ENCODE data around the gene MYL4. TPM values are rescaled to one million over a fixed set of nuclear protein-coding genes. Genes with fewer than 3 reads are reported as not detected.
"Not testable (repeated sequence)": the region's sequence is repeated elsewhere in the genome, so short reads cannot be mapped to it uniquely, and the experiment has no call there.

Gene MYL4
- total RNA-seq, 1 experiment from 2014 or later = not detected

GRCh38 chr17:47221154-47221553 is 12.0 kb downstream of the MYL4 start:
- no peak for DNase-seq (ENCODE audit: low read depth)

DNA sequence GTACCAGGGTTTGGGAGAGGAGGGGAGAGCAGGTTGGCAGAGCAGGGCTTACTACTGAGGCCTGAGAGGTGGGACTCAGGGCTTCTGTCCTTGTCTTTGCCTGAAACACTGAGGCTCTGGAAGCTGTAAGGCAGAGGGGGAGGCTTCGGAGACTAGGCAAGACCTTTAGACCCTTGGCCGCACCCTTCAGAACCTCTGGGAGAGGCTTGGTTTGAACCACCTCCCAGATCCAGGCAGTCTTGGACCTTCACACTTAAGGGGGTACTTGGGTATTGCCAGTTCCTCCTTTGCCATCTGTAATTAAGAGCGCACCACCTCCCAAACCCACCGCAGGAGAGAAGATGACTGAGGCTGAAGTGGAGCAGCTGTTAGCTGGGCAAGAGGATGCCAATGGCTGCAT is 12.9 kb downstream of the MYL4 start:
- no peak for DNase-seq (ENCODE audit: low read depth)

GRCh38 chr17:47223007-47223406 is 13.9 kb downstream of the MYL4 start:
- DNase-seq (ENCODE audit: low read depth) = no peak

DNA sequence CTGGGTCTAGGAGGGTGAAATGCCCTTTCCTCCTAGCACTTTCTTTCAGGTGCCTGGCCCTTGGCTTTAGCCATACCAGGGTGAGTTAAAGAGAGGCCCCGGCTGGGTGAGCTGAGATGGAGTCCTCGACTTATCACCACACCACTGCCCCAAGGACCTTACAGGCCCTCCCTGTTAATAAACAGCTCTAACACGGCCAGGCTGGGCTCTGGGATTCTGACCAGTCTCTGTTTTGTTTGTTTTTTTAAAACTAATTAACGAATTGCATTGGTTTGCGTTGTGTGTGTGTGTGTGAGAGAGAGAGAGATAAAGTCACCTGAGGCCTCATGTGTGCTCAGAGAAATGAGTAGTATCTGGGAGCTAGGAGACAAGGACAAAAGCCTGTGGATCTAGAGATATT is 14.3 kb downstream of the MYL4 start:
- DNase-seq (ENCODE audit: low read depth) = no peak

GRCh38 chr17:47224077-47224476 is 14.9 kb downstream of the MYL4 start:
- DNase-seq (ENCODE audit: low read depth) = not testable (repeated sequence)

GRCh38 chr17:47224966-47225365 is 15.8 kb downstream of the MYL4 start:
- DNase-seq (ENCODE audit: low read depth) = no peak

DNA sequence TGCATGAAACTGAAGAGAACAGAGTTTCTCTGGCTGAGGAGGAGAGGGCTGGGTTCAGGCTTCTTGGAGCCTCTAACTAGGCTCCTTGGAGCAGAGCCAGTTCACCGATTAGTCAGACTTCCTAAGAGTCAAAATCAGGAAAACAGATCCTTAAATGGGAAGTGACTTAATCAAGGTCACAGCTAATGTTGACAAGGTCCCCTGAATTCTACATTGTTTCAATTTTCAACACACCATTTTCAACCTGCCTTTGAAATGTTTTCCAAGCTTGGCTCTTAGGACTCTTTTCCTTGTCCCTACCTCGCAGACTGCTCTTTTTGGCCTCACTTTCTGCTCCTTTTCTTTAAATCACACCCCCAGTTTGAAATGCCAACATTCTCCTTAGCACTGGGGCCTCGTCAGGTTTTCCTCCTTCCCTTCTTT is 16.3 kb downstream of the MYL4 start:
- DNase-seq (ENCODE audit: low read depth) = peak; percentile 91

GRCh38 chr17:47225911-47226688 is 17.0 kb downstream of the MYL4 start:
- DNase-seq (ENCODE audit: low read depth) = no peak

- no peak for DNase-seq (ENCODE audit: low read depth)
These were observed 18.7 kb downstream of the MYL4 start for GRCh38 chr17:47227862-47228261.

- peak; percentile 95 for DNase-seq (ENCODE audit: low read depth)
These were observed 20.6 kb downstream of the MYL4 start for GRCh38 chr17:47229535-47230443.

DNA sequence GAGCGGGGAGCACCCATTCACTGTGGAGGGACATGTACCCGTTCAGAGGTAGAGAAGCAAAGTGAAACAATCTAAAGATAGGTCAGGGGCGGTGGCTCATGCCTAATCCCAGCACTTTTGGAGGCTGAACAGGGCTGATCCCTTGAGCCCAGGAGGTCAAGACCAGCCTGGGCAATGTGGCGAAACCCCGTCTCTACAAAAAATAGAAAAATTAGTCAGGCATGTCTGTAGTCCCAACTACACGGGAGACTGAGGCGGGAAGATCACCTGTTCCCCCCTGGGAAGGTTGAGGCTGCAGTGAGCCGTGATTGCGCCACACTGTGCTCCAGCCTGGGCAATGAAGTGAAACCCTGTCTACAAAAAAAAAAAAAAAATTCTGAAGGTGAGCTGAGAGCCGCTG is 21.7 kb downstream of the MYL4 start:
- DNase-seq (ENCODE audit: low read depth) = no peak

DNA sequence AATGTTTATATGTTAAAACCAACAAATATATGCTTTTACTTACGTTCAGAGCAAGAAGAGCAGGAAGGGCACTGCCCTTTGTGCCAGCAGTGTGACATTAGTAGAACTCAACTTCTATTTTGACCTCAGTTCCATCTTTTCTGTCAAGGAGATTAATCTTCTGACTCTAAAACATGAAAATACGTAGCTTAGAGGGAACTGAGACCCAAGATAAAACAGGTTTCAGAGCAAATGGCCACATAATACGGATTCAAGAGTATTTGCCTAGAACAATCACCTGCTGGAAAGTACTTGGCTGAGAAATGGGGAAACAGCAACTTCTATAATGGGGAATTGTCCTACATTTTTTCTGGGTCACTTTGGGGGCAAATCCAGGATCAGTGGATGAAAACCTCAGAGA is 22.2 kb downstream of the MYL4 start:
- DNase-seq (ENCODE audit: low read depth) = no peak

DNA sequence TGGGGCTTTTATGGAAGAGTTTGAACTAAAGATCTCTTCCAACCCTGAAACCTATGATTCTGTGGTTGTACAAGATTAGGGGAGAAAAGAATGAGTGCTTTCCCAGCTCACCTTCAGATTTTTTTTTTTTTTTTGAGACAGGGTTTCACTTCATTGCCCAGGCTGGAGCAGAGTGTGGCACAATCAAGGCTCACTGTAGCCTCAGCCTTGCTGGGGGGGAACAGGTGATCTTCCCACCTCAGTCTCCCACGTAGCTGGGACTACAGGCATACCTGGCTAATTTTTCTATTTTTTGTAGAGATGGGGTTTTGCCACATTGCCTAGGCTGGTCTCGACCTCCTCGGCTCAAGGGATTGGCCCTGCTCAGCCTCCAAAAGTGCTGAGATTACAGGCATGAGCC is 22.7 kb downstream of the MYL4 start:
- DNase-seq (ENCODE audit: low read depth) = no peak

DNA sequence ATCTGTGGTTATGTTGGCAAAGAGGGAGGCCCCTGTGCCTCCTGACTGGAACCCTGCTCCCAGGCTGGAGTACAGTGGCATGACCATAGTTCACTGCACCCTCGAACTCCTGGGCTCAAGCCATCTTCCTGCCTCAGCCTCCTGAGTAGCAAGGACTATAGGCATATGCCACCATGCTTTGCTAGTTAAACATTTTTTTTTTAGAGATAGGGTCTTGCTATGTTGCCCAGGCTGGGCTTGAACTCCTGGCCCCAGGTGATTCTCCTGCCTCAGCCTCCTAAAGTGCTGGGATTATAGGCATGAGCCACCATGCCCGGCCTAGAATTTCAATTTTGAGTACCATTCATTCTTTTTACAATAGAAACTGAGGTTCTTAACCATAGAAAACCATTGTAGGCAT is 23.3 kb downstream of the MYL4 start:
- DNase-seq (ENCODE audit: low read depth) = no peak

GRCh38 chr17:47235506-47235905 is 26.4 kb downstream of the MYL4 start:
- DNase-seq (ENCODE audit: low read depth) = no peak

- DNase-seq (ENCODE audit: low read depth) = no peak
These were observed 26.8 kb downstream of the MYL4 start for GRCh38 chr17:47235923-47236322.

GRCh38 chr17:47237841-47238240 is 28.7 kb downstream of the MYL4 start:
- DNase-seq (ENCODE audit: low read depth) = no peak

DNA sequence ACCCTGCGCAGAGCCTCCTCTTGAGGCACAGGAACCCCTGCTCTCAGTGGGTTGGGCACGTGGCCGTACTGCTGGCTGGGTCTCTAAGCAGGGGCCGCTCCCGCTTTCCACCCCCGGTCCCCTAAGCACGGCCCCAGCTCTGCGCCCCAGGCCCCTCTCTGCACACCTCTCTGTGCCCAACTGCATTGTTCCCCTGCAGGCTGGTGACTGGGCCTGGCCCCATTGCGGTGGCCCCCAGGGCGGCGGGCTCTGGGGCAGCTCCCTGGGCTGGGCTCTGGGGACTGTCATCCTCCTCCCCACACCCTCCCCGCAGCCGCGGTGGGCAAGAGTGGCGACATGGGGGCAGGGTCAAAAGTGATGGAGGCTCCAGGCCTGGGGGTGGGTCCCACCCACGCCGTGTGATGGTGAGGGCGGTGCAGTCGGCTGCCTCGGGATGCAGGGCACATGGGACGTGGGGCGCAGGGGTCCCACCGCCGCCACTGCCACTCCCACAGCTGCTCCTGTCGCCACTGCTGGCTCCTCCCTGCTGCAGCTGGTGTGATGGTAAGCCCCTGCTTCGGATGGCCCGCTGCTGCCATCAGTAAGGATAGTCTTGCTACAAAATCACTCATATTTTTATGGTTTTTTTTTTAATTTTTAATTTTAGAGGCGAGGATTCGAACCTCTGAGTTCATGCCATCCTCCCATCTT is 29.3 kb downstream of the MYL4 start:
- DNase-seq (ENCODE audit: low read depth) = no peak

DNA sequence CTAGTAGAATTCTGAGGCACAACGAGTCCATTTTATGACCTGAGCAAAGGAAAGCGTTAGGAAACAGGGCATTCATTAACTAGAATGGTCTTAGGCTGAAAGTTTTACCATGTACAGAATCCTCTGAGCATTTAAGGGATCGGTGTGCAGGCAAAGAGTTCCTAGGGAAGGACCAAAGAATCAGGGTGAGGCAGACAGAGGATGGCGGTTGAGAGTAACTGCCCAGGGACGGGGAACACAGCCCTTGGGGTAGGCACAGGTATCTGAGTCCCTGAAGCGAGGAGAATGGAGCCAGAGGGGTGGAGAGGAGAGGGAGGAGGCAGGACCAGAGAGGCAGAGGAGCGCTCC is 30.4 kb downstream of the MYL4 start:
- no peak for DNase-seq (ENCODE audit: low read depth)

DNA sequence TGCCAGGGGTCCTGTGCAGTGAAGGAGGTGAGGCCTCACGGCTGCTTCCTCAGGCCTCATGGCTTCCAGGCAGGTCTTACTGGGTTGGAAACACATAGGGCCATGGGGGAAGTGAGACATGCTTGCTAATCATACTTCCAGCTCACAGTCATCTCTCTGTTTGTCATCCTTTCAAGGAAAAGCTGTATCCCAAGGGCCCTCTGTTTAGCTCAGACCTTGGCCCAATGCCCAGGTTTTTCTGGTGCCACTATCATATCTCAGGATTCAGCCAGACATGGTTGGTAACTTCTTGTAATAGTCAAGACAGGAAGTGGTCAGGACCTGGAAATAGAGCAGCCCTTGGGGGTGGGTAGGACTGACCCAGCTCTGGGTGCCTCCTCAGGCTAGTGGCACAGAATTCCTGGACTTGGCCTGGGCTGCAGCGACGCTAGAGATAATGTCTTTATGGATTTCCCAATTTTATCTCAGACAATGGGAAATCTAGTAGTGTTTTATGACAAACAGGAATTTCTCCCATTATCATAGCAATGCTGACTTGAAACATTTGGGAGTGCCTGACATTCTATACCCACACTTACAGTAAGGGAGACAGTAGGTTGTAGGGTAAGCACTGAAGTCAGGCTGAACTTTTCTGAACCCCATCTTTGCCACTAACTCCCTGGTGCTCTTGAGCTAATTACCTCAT is 31.0 kb downstream of the MYL4 start:
- DNase-seq (ENCODE audit: low read depth) = peak; percentile 99

DNA sequence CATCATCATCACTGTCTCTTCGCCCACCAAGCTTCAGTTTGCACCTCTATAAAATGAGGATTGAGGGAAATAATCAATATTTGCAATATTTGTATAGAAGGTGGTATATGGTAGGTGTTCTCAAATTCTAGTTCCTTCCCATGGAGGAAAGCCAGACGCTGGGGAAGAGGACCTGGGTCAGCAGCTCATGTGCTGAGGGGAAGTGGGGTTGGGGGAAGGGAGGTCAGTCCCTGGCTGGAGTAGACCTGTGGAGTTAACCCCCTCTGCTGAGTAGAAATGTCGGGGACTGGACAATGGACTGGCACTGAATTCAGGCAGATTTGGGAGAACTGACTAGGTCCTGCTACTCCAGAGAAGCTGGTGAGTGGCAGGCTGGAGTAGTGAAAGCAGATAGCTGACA is 31.7 kb downstream of the MYL4 start:
- no peak for DNase-seq (ENCODE audit: low read depth)

- DNase-seq (ENCODE audit: low read depth) = no peak
These were observed 33.5 kb downstream of the MYL4 start for GRCh38 chr17:47242648-47243047.
